Peyer's patch (tissue), 4 donors: ENCODE data around the gene BRAF.

ENCODE experiments used
- POLR2A ChIP-seq, 2 donors: fragments of 450-650 bp; IDR thresholded peaks; one replicate each; pipeline ENCODE4 v1.5.1; 2017; ENCODE audit warnings: antibody characterized with exemption in 2 of 2, mild to moderate bottlenecking in 2 of 2, moderate library complexity in 2 of 2
- TF ChIP-seq, protein P1 (sequence below), 6 experiments: fragments of 450-650 bp in 4 of 6; fragments of 200-600 bp in 2 of 6; sonication (generic) in 1 of 6; IDR thresholded peaks; one replicate each; pipeline ENCODE4 v1.5.1; 2017 to 2019; ENCODE audit warnings: antibody characterized with exemption in 6 of 6, mild to moderate bottlenecking in 3 of 6, moderate library complexity in 1 of 6

DNA sequence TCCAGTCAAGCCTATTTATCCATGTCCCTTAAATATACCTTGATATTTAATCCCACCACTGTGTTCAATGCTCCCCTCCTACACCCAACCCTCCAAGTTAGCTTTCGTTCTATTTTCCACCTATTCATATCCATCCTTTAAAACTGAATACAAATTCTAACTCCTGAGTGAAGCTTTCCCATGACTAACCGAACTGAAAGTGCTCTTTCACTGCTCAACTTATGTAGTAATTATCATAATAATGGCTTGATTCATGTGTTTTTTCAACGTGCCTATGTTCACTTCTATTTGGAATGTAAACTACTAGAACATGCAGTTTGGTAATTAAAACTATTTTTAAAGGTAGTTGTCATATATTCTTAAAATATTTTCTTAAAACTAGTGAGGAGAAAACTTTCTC, 170.2 kb downstream of the BRAF start:
- TF ChIP-seq, protein P1, sequence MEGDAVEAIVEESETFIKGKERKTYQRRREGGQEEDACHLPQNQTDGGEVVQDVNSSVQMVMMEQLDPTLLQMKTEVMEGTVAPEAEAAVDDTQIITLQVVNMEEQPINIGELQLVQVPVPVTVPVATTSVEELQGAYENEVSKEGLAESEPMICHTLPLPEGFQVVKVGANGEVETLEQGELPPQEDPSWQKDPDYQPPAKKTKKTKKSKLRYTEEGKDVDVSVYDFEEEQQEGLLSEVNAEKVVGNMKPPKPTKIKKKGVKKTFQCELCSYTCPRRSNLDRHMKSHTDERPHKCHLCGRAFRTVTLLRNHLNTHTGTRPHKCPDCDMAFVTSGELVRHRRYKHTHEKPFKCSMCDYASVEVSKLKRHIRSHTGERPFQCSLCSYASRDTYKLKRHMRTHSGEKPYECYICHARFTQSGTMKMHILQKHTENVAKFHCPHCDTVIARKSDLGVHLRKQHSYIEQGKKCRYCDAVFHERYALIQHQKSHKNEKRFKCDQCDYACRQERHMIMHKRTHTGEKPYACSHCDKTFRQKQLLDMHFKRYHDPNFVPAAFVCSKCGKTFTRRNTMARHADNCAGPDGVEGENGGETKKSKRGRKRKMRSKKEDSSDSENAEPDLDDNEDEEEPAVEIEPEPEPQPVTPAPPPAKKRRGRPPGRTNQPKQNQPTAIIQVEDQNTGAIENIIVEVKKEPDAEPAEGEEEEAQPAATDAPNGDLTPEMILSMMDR (IDR thresholded peaks at IDR 0.05) = no peak
- no peak for TF ChIP-seq POLR2A (IDR thresholded peaks at IDR 0.05)
